GM20431 (cell line): ENCODE results near the gene SLC25A22.

Source experiments
- in situ Hi-C: fragments of 300-500 bp; cut with MseI, MboI; formaldehyde crosslinking; loops from one replicate; pipeline ENCODE4 v1.15.0; 2020; ENCODE audit warnings: low sequenced_read_pairs; ENCODE audit not compliant: unreplicated experiment

SLC25A22 gene

DNA sequence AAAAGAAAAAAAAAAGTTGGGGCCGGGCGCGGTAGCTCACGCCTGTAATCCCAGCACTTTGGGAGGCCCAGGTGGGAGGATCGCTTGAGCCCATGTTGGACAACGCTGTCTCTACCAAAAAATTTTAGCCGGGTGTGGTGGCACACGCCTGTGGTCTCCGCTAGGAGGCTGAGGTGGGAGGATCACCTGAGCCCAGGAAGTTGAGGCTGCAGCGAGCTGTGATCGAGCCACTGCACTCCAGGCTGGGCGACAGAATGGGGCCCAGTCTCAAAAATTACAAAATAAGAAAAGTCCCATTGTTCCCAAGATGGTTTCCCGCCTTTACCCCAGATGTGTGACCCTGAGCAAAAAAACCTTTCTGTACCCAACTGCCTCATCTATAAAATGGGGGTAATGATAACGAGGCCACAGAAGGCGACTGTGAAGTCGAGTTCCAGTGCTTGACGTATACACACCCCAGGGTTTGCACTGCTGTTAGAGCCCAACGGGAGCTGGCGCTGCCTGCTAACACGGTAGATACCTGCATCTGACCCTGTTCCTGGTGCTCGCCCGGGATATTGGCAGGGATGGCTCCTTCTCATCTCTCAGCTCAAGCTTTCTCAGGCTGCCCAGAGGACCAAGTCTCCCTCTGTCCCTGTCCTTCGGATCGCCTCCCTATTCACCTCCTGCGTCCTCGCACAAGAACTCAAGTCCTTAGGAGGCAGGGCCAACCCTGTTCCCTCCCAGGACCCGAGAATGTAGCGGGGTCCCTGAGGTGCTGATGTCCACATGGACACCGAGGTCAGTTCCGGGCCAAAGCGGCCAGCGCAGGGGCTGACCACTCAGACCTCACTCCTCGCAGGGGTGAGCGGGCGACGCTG is 10.6 kb upstream of the SLC25A22 start:
- in situ Hi-C loops: no loop called here

GRCh38 chr11:804599-804964 is 6.5 kb upstream of the SLC25A22 start:
- in situ Hi-C loops: no loop called here

- in situ Hi-C loops: no loop called here
These were observed 5.9 kb upstream of the SLC25A22 start for GRCh38 chr11:803770-804598.

DNA sequence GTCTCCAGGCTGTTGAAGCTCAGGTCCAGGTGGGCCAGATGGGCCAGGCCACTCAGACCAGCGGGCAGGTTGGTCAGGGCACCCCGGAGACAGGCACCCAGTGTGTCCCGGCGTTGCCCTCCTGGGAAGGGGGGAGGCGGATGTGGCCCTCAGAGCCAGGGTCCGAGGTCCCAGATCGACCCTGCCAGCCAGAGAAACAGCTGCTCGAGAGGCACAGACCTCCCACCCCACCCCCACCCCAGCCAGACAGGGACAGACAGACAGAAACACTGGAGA is 5.3 kb upstream of the SLC25A22 start:
- in situ Hi-C loops: no loop called here

DNA sequence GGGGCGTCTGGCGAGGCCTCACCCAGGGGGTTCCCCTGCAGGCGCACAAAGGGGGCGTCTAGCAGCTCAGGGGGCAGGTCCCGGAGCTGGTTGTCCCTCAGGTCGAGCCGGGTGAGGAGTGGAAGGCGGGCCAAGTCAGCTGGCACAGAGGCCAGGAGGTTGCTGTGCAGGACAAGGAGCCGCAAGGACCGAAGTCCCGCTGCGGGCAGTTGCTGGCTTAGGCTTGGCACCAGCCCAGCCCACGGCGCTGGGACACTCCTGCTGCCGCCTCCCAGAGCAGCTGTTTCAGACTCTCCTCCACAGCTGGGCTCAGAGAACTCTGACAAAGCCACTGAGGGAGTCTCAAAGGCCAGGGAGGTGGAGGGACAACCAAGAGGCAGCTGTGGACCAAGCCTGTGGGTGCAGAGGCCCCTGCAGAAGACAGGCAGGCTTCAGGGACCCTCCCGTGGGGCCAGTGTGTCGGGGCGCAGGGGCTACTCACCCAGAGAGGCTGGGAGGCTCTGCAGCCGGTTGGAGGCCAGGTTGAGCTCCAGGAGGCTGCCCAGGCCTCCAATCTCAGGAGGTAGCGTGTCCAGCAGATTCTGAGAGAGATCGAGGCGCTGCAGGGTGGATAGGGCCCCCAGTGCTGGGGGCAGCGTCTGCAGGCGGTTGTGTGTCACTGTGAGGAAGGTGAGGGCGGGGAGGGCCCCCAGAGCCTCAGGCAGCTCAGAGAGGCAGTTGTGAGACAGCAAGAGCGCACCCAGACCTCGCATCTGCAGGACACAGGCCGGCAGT is 4.8 kb upstream of the SLC25A22 start:
- in situ Hi-C loops: no loop called here

- in situ Hi-C loops: no loop called here
These were observed 4.0 kb upstream of the SLC25A22 start for GRCh38 chr11:802018-802617.

DNA sequence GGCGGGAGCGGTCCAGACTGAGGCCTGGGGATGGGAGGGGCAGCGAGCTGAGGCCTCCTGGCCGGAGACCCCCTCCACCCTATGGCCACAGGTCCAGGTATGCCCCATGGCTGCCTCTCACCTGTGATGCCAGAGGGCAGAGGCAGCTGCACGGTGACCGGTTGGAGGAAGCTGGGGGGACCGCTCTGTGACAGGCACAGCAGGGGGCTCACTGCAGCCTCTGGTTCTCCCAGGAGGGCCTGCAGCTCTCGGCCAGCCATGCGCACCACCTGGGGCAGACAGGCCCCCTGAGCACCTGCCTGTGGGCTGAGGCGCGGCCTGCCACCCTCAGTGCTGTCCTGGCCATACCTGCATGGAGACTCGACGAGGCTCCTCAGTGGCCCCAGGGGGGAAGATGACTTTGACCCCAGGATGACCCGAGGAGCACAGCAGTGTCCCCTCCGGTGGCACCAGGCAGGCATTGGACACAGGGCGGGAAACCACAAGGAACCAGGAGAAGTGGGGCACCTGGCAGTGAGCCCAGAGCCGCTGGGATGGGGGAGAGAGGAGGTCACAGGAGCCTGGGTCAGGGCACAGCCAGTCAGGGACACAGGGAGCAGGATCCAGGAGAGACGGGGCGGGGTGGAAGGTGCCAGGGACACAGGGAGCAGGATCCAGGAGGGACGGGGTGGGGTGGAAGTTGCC is 3.2 kb upstream of the SLC25A22 start:
- in situ Hi-C loops: no loop called here

GRCh38 chr11:800473-800872 is 2.4 kb upstream of the SLC25A22 start:
- in situ Hi-C loops: no loop called here

GRCh38 chr11:799641-800316 is 1.7 kb upstream of the SLC25A22 start:
- in situ Hi-C loops: no loop called here

GRCh38 chr11:797296-798092 is 587 bp downstream of the SLC25A22 start:
- in situ Hi-C loops: no loop called here

- in situ Hi-C loops: no loop called here
These were observed 1.4 kb downstream of the SLC25A22 start for GRCh38 chr11:796565-797295.

- in situ Hi-C loops: no loop called here
These were observed 2.2 kb downstream of the SLC25A22 start for GRCh38 chr11:795634-796564.

GRCh38 chr11:794766-795633 is 3.1 kb downstream of the SLC25A22 start:
- in situ Hi-C loops: no loop called here

DNA sequence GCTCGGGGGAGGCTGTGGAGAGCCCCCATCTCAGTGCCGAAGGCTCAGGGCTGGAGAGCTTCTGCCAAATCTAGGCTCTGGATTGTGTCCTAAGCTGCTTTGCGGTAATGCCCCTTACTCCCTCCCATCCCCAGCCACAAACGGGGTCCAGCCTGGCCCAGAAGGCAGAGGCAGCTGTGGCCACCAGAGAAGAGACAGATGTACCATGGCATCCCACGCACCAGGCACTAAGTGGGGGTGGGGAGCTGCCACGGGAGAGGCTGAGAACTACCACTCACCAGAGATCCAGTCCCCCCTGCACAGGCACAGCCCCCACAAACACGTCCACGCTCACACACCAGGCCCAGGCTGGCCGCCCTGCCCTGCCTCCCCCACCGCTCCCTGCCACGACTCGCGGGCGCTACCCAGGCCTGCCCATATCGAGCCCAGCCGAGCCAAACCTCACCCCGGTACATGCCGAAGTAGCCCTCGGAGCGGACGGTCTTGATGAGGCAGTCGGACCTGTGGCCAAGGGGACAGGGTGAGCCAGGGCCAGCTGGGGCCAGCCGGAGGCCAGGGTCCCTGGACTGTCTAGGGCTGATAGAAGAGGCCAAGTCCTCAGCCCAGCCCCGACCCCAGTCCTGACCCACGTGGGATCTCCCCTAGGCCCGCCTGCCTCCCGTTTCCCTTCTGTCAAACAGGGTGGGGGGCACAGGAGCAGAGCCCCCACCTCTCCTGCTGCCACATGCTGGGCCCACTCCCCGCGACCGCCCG is 3.9 kb downstream of the SLC25A22 start:
- in situ Hi-C loops: no loop called here

DNA sequence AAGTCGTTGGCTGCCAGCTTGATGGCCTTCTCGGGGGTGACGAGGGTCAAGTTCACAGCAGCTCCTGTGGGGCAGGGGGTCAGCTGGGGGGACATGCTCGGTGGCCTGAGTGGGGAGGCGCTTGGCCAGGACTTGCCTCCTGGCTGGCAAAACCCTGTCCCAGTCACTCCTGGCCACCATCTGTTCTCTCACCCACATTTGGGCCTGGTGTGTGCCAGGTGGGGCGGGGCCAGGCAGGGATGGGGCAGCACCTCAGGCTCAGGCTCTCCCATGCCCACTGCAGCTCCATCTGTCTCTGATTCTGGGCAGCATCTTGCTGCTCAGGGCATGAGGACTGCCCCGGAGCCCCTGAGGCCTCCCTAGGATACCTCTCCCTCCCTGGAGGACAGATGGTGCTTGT is 4.5 kb downstream of the SLC25A22 start:
- in situ Hi-C loops: no loop called here
